GM13977 (cell line): ENCODE results near the gene POLR2C.

Experiments
- DNase-seq: peaks from one replicate; pipeline ENCODE4 v3.0.0; 2012; ENCODE audit warnings: low spot score
- in situ Hi-C: fragments of 300-500 bp; cut with MboI; formaldehyde crosslinking; loops from one replicate; pipeline ENCODE4 v1.12.0; 2022; ENCODE audit warnings: low sequenced_read_pairs, low pct_unique_long_range_greater_than_20kb, mixed read lengths, inconsistent platforms; ENCODE audit not compliant: unreplicated experiment
- TF ChIP-seq, protein P1 (sequence below): IDR thresholded peaks from 2 replicates; pipeline ENCODE4 v1.5.1; 2012; ENCODE audit warnings: mild to moderate bottlenecking, control low read depth; ENCODE audit not compliant: insufficient read depth; ENCODE audit errors: extremely low read depth, missing control alignments

Gene POLR2C

DNA sequence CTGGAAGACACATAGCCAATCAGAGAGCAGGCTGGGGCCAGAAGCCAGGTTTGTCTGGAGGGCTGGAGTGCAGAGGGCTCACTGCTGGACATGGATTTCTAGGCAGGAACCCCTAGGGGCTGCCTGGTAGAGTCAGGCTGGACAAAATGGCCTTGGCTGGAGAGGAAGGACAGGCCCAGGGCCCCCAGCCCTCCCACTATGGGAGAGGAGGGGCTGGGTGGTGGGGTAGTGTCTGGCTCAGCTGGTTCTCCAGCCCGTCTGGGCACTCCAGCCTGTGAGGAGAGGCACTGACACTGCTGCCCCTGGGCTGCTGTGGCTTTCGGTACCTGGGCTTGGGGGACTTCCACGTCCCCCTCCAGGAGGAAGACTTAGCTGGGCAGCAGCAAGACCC is 45.6 kb downstream of the POLR2C start:
- in situ Hi-C loops, result no loop called here
- TF ChIP-seq, protein P1, sequence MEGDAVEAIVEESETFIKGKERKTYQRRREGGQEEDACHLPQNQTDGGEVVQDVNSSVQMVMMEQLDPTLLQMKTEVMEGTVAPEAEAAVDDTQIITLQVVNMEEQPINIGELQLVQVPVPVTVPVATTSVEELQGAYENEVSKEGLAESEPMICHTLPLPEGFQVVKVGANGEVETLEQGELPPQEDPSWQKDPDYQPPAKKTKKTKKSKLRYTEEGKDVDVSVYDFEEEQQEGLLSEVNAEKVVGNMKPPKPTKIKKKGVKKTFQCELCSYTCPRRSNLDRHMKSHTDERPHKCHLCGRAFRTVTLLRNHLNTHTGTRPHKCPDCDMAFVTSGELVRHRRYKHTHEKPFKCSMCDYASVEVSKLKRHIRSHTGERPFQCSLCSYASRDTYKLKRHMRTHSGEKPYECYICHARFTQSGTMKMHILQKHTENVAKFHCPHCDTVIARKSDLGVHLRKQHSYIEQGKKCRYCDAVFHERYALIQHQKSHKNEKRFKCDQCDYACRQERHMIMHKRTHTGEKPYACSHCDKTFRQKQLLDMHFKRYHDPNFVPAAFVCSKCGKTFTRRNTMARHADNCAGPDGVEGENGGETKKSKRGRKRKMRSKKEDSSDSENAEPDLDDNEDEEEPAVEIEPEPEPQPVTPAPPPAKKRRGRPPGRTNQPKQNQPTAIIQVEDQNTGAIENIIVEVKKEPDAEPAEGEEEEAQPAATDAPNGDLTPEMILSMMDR, result no peak
- no peak for DNase-seq

DNA sequence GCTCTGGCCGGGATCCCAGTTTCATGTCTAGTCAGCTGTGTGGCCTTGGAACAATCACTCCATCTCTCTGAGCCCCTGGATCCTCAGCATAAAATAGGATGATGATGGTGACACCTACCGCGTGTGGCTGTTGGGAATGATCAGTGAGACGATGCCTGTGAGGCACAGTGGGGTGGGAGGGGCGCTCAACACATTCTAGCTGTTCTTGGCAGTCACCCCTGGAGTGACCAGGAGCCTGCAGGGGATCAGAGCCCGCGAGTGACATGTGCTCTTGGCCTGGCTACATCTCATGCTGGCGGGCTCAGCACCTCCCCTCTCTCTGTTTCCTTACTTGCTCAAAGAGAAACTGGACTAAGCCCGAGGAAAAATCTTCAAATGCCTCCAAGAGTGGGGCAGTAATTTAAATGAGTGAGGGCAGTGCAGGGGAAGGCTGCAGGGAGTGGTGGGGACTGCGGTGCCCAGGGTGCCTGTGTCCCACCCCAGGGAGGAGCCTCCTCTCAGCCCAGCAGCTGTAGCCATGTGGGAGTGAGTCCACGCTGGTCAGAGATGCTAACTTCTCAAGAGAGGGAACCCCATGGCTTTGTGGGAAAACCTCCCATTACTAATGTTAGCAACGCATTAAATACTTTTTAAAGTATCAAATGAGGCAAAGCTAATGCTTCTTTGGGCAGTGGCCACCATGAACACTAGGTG is 46.9 kb downstream of the POLR2C start:
- in situ Hi-C loops, result no loop called here
- TF ChIP-seq, protein P1, result no peak
- no peak for DNase-seq

DNA sequence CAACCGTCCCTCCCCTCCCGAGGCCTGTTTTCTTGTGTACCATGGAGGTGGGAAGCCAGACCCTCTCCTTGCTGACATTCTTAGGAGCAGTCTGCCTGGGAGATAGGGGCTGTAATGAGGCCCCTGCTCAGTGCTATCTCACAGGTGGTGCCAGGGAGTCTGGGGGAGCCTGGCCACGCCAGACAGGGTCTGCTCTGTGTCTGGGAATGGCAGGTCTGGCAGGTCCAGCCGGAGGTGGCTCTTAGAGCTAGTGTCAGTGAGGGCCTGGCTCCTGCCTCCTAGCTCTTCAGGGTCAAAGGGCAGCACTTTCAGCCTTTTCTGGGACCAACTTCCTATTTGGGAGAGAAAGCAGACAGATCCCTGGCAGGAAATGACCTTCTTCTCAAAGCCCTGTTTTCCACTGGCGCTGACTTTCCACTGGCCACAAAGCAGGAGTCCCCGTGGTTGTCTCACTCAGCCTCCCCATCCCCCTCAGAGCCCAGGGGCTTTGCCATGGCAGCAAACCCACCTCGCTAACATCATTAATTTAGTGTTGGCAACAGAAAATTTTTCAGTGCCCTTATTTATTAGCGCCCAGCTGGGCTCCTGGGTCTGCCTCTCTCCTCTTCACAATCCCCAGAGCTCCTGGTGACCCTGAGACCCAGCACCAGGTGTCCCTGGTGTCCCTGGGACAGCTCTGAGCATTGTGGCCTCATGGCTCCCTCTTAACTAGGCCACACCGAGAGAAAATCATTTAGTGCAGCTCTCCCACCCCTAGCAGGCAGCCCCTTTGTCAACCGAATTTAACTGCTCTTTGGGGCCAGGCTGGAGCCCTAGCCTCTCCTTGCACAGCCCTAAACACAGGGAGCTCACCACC is 47.8 kb downstream of the POLR2C start:
- in situ Hi-C loops, result no loop called here
- DNase-seq, result no peak
- TF ChIP-seq, protein P1, result no peak

DNA sequence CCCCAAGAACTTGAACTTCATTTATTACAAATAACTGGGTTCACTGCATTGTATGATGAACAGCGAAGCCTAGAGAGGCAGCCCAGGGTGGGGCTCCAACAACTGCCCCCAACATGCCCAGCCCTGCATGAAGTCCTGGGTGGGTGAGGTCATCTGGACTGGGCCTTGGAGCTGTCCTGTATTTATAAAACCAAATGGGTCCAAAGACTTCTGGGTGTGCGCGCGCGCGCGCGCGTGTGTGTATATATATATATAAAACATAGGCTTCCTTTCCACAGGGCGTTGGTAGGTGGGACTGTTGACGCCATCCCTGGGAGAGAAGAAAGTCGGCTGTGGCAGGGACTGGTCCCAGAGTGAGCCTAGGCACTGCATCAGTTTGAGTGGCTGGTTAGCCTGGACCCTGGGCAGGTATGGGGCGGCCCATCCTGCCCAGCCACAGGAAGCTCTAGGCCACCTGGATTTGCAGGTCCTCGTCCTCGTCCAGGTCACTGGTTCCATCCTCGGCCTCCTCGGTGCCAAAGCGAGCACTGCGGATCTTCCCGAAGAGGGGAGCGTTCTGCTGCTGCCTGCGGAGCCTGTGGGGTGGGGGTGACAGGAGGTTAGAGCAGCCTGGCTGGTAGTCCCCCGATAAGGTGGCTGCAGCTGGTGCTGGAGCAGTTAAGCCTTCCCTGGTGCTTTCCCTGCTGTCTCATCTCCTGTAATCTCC is 50.0 kb downstream of the POLR2C start:
- in situ Hi-C loops, result no loop called here
- DNase-seq, result no peak
- TF ChIP-seq, protein P1, result no peak

DNA sequence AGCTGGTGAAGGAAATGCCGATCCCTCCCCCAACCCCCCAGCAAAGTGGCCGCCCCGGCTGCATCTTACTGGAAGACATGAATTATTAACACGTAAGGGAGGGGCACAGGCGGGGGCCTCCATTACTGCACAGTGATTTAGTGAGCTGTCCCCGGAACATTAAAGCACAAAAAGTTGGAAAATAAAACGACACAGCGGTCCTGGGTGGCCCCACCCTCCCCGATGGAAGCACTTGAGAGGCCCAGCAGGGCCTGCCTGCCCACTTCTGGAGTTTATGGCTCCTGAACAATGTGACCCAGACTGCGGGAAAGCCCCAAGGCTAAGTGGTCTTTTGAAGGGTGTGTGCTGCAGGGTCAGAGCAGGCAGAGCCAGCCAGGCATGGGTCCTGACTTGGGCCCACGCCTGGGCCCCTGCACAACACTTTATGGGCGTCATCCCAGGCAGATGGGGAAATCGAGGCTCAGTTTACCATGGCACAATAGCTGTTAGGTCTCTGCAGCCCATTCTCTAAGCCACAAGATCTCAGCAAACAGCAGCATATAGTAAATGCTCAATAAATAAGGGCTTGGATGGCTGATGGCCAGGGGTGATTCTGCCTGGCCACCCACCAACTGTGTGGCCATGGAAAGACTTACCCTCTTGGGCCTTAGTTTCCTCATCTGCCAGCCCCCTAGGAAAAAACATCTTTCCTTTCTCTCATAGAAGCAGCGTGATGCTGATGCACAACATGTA is 51.1 kb downstream of the POLR2C start:
- in situ Hi-C loops, result no loop called here

DNA sequence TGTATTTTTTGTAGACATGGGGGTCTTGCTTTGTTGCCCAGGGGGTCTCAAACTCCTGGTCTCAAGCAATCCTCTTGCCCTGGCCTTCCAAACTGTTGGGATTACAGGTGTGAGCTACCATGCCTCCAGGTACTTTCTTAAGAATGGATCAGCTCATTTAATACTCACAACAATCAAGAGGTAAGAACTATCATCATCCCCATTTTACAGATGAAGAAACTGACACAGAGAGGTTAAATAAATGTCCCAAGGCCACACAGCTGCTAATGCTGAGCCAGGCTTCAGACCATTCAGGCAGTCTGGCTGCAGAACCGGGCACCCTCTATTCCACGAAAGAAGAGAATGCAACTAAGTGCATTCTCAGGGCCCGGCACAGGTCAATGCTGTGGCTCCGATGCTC is 51.9 kb downstream of the POLR2C start:
- DNase-seq, result no peak
- in situ Hi-C loops, result no loop called here
- TF ChIP-seq, protein P1, result no peak

More for the DNA sequence above, 51.1 kb downstream of the POLR2C start:
- TF ChIP-seq, protein P1, result no peak
- no peak for DNase-seq
